Osteoblast (primary cell): ENCODE data around the gene TRIM3. TPM values are rescaled to one million over a fixed set of nuclear protein-coding genes. Genes with fewer than 3 reads are reported as not detected.
A peak's percentile ranks its signal among the peaks of the same experiment; 100 is the strongest.

Experiments used
- DNase-seq: peaks from one replicate; pipeline ENCODE4 v3.0.0; 2011; ENCODE audit warnings: low spot score, mixed read lengths; ENCODE audit not compliant: insufficient read length; ENCODE audit errors: missing footprints
- H2AFZ ChIP-seq: 2 replicates; pipeline ENCODE4 v1.6.0; 2011; ENCODE audit warnings: mild to moderate bottlenecking, low read length
- H3K27ac ChIP-seq: 2 replicates; pipeline ENCODE4 v1.5.1; 2011; ENCODE audit warnings: mild to moderate bottlenecking, low read depth, low read length, moderate library complexity
- H3K27me3 ChIP-seq: 2 replicates; pipeline ENCODE4 v1.6.0; 2012; ENCODE audit warnings: mild to moderate bottlenecking, control low read depth, inconsistent platforms, low read length, moderate library complexity; ENCODE audit not compliant: insufficient read depth
- H3K36me3 ChIP-seq: 2 replicates; pipeline ENCODE4 v1.5.1; 2011; ENCODE audit warnings: mild to moderate bottlenecking, low read length, control low read depth, moderate library complexity; ENCODE audit not compliant: insufficient read depth
- H3K4me1 ChIP-seq: 2 replicates; pipeline ENCODE4 v1.5.1; 2011; ENCODE audit warnings: mild to moderate bottlenecking, low read length, control low read depth, moderate library complexity; ENCODE audit not compliant: insufficient read depth
- H3K4me2 ChIP-seq: 2 replicates; pipeline ENCODE4 v1.6.0; 2011; ENCODE audit warnings: mild to moderate bottlenecking, low read length; ENCODE audit not compliant: insufficient read depth
- H3K4me3 ChIP-seq: fragments of 200-600 bp; sonication (generic); 3 replicates; pipeline ENCODE4 v1.5.1; 2012; ENCODE audit warnings: mild to moderate bottlenecking, low read length, inconsistent platforms; ENCODE audit not compliant: insufficient read depth
- H3K79me2 ChIP-seq: 2 replicates; pipeline ENCODE4 v1.6.0; 2012; ENCODE audit warnings: mild to moderate bottlenecking, low read length, control low read depth, inconsistent platforms; ENCODE audit not compliant: insufficient read depth
- H3K9me3 ChIP-seq: 2 replicates; pipeline ENCODE4 v1.5.1; 2011; ENCODE audit warnings: low read depth, low read length, control low read depth
- H4K20me1 ChIP-seq: 2 replicates; pipeline ENCODE4 v1.6.0; 2012; ENCODE audit warnings: mild to moderate bottlenecking, low read length, control low read depth; ENCODE audit not compliant: insufficient read depth
- total RNA-seq: library from RNA; depleted of rRNA; stranded (reverse); fragments of >200 nt; gene quantifications from 2 replicates; pipeline ENCODE4 v1.2.3, GENCODE V29; 2012
- TF ChIP-seq, protein P1 (sequence below): IDR thresholded peaks from 2 replicates; pipeline ENCODE4 v1.5.1; 2011; ENCODE audit warnings: mild to moderate bottlenecking, low read depth, low read length, moderate library complexity; ENCODE audit errors: extremely low read depth

TRIM3 gene
- total RNA-seq, 1 donor, result 25.3 TPM

DNA sequence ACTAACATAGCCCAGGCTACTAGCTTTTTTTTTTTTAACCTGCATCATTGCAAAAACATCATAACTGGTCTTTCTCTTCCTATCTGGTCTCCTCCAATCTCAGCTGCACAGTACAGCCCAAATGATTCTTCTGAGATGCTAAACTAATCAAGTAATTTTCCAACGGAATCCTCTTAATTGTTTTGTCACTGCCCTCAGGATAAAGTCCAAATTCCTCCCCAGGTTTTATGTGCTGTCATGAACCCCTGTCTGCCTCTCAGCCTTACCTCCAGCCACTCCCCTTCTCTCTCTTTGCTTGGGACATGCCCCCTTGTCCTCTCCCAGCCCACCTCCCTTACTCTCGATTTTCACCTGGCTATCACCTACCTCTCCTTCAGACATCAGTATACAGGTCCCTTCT is 67.4 kb downstream of the TRIM3 start:
- Histone ChIP-seq H3K36me3 (peaks cover 9% of the 10 kb centered on the region), H3K27ac (no peak overlapping the region), H3K79me2 (no peaks in the 10 kb centered on the region), H3K9me3 (no peaks in the 10 kb centered on the region), H2AFZ (no peak overlapping the region), H3K4me1 (no peaks in the 10 kb centered on the region), H3K4me3 (no peak overlapping the region), H3K4me2 (no peak overlapping the region), H4K20me1 (peaks cover 27% of the 10 kb centered on the region), H3K27me3 (no peaks in the 10 kb centered on the region)
- TF ChIP-seq, protein P1, sequence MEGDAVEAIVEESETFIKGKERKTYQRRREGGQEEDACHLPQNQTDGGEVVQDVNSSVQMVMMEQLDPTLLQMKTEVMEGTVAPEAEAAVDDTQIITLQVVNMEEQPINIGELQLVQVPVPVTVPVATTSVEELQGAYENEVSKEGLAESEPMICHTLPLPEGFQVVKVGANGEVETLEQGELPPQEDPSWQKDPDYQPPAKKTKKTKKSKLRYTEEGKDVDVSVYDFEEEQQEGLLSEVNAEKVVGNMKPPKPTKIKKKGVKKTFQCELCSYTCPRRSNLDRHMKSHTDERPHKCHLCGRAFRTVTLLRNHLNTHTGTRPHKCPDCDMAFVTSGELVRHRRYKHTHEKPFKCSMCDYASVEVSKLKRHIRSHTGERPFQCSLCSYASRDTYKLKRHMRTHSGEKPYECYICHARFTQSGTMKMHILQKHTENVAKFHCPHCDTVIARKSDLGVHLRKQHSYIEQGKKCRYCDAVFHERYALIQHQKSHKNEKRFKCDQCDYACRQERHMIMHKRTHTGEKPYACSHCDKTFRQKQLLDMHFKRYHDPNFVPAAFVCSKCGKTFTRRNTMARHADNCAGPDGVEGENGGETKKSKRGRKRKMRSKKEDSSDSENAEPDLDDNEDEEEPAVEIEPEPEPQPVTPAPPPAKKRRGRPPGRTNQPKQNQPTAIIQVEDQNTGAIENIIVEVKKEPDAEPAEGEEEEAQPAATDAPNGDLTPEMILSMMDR, result no peak
- DNase-seq, result no peak

DNA sequence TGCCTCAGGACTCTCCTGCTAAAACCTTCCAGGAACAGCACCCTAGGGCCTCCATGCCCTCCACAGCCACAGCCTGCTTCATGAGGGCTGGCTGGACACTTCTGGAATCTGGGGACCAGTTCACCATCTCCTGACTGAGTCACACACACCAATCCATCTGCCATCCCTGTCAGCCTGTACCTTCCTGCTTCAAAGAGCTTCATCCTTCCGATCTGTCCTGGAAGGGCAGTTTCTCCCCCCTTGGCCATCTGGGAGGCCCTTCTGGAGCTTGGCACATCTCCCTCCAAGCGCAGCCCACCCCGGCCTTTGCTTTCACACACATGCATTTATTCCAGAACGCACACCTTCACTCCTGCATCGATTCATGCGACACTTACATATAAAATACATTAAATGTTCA is 67.9 kb downstream of the TRIM3 start:
- no peaks in the 10 kb centered on the region for H3K79me2 ChIP-seq
- TF ChIP-seq, protein P1, result no peak
- DNase-seq, result no peak

DNA sequence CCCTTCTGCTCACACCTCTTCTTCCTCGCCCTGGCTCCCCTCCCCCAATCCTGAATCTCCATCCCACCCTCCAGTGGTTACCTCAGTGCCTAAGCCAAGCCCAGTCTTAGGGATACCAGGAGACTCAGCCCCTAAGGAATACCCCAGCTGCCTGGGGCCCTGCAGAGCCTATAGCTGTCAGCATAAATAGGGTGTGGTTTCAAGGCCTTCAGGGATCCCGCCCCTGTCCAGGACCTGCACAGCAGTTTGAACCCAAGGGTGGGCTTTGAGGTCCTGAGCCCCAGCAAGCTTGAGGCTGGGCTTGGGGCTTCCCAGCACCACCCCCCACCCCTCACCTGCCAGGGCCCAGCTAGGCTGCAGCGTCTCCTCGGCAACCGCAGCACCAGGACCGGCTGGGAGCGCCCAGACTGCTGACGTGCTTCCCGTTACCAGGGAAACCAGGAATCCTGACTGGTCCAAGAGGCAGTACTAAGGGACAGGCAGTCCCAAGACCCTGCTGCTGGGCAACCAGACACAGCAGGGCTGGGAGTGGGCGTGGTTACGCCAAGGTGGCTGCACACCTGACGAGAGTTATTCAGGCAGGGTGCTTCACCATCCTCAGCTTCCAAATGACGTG is 68.6 kb downstream of the TRIM3 start:
- no peak overlapping the region for H3K27ac ChIP-seq
- TF ChIP-seq, protein P1, result no peak
- no peaks in the 10 kb centered on the region for H3K27me3 ChIP-seq
- H3K79me2 ChIP-seq, result no peaks in the 10 kb centered on the region
- no peak overlapping the region for H3K4me2 ChIP-seq
- DNase-seq, result peak; percentile 68
- H4K20me1 ChIP-seq, result peaks cover 27% of the 10 kb centered on the region
- peaks cover 6% of the 10 kb centered on the region for H3K36me3 ChIP-seq
- H3K4me3 ChIP-seq, result no peak overlapping the region
- no peaks in the 10 kb centered on the region for H3K4me1 ChIP-seq
- no peak overlapping the region for H2AFZ ChIP-seq
- no peaks in the 10 kb centered on the region for H3K9me3 ChIP-seq

More for the DNA sequence above, 67.9 kb downstream of the TRIM3 start:
- H3K36me3 ChIP-seq, result peaks cover 9% of the 10 kb centered on the region
- no peaks in the 10 kb centered on the region for H3K4me1 ChIP-seq
- H3K9me3 ChIP-seq, result no peaks in the 10 kb centered on the region
- H3K4me3 ChIP-seq, result no peak overlapping the region
- no peak overlapping the region for H3K4me2 ChIP-seq
- H2AFZ ChIP-seq, result no peak overlapping the region
- H4K20me1 ChIP-seq, result peaks cover 27% of the 10 kb centered on the region
- no peaks in the 10 kb centered on the region for H3K27me3 ChIP-seq
- H3K27ac ChIP-seq, result no peak overlapping the region

DNA sequence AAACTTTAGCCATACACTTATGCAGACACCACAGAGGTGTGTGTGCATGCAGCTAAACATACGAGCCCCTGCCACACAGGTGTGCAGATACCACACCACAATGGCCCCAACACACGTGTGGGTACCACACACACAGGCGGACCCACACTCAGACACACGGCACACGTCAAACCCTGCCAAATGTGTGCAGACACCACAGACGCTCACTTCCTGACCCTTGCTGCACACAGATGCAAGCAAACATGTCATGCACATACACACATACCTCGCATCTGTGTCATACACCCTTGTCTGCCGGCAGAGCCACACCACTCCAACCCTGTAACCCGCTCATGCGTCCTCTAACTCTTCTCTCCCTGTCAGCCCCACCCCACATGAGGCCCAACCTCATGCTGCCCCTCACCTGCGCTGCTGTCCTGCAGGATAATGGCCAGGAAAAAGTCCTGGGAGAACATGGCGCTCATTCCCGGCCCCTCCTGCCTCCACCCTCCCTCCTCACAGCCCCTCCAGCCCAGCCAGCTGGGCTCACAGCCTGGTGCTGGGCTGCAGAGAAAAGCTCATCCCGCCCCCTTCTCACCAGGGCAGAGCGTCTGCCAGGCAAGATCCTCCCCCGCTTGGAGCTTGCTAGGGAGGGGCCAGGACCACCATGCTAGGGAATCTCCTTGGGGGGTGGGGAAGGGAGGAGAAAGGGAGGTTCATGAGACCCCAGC is 69.2 kb downstream of the TRIM3 start:
- peaks cover 27% of the 10 kb centered on the region for H4K20me1 ChIP-seq
- H3K36me3 ChIP-seq, result peaks cover 4% of the 10 kb centered on the region
- H3K9me3 ChIP-seq, result no peaks in the 10 kb centered on the region
- TF ChIP-seq, protein P1, result no peak
- H3K4me3 ChIP-seq, result no peak overlapping the region
- H2AFZ ChIP-seq, result no peak overlapping the region
- H3K27me3 ChIP-seq, result no peaks in the 10 kb centered on the region
- H3K4me2 ChIP-seq, result no peak overlapping the region
- H3K27ac ChIP-seq, result no peak overlapping the region
- H3K79me2 ChIP-seq, result no peaks in the 10 kb centered on the region
- DNase-seq, result no peak
- no peaks in the 10 kb centered on the region for H3K4me1 ChIP-seq
